Neural progenitor cell (in vitro differentiated cells): ENCODE results near the gene U2AF2.

ENCODE experiments used
- CTCF ChIP-seq: fragments of 200-600 bp; sonication (generic); IDR thresholded peaks from 2 replicates; pipeline ENCODE4 v1.5.1; 2017; ENCODE audit warnings: antibody characterized with exemption, mild to moderate bottlenecking
- EZH2 ChIP-seq: fragments of 200-600 bp; sonication (generic); IDR thresholded peaks from 2 replicates; pipeline ENCODE4 v1.6.1; 2017; ENCODE audit warnings: antibody characterized with exemption, mild to moderate bottlenecking, moderate library complexity
- EZH2phosphoT487 ChIP-seq: fragments of 200-600 bp; sonication (generic); IDR thresholded peaks from 2 replicates; pipeline ENCODE4 v1.6.1; 2017; ENCODE audit warnings: antibody characterized with exemption

DNA sequence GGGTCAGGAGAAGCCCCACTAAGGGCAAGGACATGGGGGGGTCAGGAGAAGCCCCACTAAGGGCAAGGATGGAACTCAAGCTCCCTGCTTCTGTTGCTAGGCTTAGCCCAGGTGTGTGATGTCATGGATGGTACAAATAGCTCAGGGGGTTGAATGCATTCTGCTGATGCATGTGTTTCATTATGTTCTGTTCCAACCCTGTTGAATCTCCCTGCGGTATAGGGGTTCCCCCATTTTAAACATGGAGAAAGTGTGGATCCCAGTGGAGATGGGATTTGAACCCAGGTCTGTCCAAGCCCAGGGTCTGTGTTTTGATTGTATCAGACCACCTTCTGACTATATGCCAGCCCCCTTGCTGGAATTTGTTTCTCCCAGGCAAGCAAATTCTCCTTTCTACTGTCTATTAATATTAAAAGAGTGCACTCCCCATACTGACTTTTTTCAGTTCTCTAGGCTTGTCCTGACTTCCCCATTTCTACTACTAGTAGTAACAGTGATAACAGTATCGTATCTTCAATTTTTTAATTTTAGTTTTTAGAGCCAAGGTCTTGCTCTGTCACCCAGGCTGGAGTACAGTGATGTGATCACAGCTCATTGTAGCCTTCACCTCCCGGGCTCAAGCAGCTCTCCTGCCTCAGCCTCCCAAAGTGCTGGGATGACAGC, 42.7 kb upstream of the U2AF2 start:
- TF ChIP-seq CTCF = no peak
- TF ChIP-seq EZH2phosphoT487 = no peak
- TF ChIP-seq EZH2 = no peak
